ENCODE results near the gene GJB1.

- TF ChIP-seq RCOR1 (IDR thresholded peaks at IDR 0.05; ENCODE audit: insufficient replicate concordance, low read length) (no peak), CEBPB (IDR thresholded peaks at IDR 0.05; ENCODE audit: low read depth, low read length) (no peak), CTCF (conservative IDR thresholded peaks at IDR 0.05; ENCODE audit: low read depth, low read length) (no peak), USF2 (IDR thresholded peaks at IDR 0.05; ENCODE audit: low read depth, low read length) (no peak), SMC3 (IDR thresholded peaks at IDR 0.05; ENCODE audit: low read depth, low read length) (no peak), RAD21 (IDR thresholded peaks at IDR 0.05; ENCODE audit: low read length) (no peak), POLR2A (IDR thresholded peaks at IDR 0.05; ENCODE audit: low read depth, low read length) (no peak), MAZ (IDR thresholded peaks at IDR 0.05; ENCODE audit: borderline replicate concordance, low read depth, low read length) (no peak), RFX5 (IDR thresholded peaks at IDR 0.05; ENCODE audit: low read depth, low read length) (no peak), MAFK (IDR thresholded peaks at IDR 0.05; ENCODE audit: low read depth, low read length) (no peak), ELK1 (IDR thresholded peaks at IDR 0.05; ENCODE audit: borderline replicate concordance, low read depth, low read length) (no peak)
Observed at GRCh38 chrX:71177327-71177726, 45.7 kb upstream of the GJB1 start.

Data from IMR-90 (cell line).